ENCODE measurements around the gene SSBP2. TPM values are rescaled to one million over a fixed set of nuclear protein-coding genes. Genes with fewer than 3 reads are reported as not detected.

SSBP2 gene
- total RNA-seq, 1 experiment from 2014 or later = 5.2 TPM

DNA sequence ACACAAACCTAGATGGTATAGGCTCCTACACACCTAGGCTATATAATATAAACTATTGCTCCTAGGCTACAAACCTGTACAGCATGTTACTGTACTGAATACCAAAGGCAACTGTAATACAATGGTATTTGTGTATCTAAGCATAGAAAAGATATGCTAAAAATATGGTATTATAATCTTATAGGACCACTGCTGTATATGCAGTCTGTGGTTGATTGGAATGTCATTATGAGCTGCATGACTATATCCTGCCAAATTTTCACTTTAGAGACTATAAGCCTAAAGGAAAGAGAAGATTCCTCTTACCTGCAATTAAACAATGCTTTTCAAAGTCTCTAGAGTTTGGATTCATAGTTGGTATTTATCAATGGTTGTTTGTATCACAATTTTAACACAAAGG lies 332.3 kb downstream of the SSBP2 start (continued):
- TF ChIP-seq, protein P1, sequence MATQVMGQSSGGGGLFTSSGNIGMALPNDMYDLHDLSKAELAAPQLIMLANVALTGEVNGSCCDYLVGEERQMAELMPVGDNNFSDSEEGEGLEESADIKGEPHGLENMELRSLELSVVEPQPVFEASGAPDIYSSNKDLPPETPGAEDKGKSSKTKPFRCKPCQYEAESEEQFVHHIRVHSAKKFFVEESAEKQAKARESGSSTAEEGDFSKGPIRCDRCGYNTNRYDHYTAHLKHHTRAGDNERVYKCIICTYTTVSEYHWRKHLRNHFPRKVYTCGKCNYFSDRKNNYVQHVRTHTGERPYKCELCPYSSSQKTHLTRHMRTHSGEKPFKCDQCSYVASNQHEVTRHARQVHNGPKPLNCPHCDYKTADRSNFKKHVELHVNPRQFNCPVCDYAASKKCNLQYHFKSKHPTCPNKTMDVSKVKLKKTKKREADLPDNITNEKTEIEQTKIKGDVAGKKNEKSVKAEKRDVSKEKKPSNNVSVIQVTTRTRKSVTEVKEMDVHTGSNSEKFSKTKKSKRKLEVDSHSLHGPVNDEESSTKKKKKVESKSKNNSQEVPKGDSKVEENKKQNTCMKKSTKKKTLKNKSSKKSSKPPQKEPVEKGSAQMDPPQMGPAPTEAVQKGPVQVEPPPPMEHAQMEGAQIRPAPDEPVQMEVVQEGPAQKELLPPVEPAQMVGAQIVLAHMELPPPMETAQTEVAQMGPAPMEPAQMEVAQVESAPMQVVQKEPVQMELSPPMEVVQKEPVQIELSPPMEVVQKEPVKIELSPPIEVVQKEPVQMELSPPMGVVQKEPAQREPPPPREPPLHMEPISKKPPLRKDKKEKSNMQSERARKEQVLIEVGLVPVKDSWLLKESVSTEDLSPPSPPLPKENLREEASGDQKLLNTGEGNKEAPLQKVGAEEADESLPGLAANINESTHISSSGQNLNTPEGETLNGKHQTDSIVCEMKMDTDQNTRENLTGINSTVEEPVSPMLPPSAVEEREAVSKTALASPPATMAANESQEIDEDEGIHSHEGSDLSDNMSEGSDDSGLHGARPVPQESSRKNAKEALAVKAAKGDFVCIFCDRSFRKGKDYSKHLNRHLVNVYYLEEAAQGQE (IDR thresholded peaks at IDR 0.05; ENCODE audit: low read depth) = no peak
- TF ChIP-seq POLR2A (IDR thresholded peaks at IDR 0.05; ENCODE audit: borderline replicate concordance, extremely low read depth, insufficient read depth, insufficient read length) (no peak), ELF1 (IDR thresholded peaks at IDR 0.05; ENCODE audit: borderline replicate concordance, low read depth) (no peak), RAD21 (IDR thresholded peaks at IDR 0.05; ENCODE audit: low read depth) (no peak)

DNA sequence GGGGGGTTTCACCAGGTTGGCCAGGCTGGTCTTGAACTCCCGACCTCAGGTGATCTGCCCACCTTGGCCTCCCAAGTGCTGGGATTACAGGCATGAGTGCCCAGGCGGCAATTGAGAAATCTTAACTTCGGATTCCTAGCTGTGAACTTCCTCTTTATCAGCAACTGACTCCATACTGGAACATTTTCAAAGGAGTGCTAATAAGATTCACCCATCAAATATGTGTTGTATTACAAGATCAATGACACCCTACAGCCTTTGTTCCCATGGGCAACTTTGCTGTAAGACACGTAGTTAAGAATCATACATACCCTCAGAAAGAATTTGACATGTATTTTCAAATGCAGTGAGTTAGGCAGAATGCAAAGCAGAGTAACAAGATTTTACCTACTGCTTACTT lies 333.8 kb downstream of the SSBP2 start:
- ChIA-PET POLR2A (no interaction called here), CTCF (no interaction called here), RAD21 (ENCODE audit: low non-redundant PET in 1 of 2, low total read pairs in 2 of 2, uncharacterized antibody in 2 of 2, unreplicated experiment in 2 of 2) (no interaction called here)
- Histone ChIP-seq H3K27ac (ENCODE audit: low read depth, low read length) (no peak overlapping the region), H2AFZ (ENCODE audit: low read depth, low read length, poor library complexity, severe bottlenecking) (no peak overlapping the region), H3K4me2 (ENCODE audit: low read length) (no peak overlapping the region; the same call in 1 of the 2 replicates), H4K20me1 (ENCODE audit: insufficient read depth) (no peaks in the 10 kb centered on the region), H3K9me2 (ENCODE audit: insufficient read depth) (no peaks in the 10 kb centered on the region), H3K4me3 (replicated peaks in 1 of 2; ENCODE audit: low read depth in 1 of 2, low read length in 2 of 2) (no peak overlapping the region), H3K79me2 (ENCODE audit: insufficient read depth, low read length) (no peaks in the 10 kb centered on the region), H3K9ac (ENCODE audit: low read length) (no peak overlapping the region), H3K27me3 (ENCODE audit: insufficient read depth, low read length) (no peaks in the 10 kb centered on the region), H3K9me3 (ENCODE audit: control insufficient read depth in 1 of 2, insufficient read depth in 1 of 2, low read depth in 1 of 2, low read length in 2 of 2) (no peaks in the 10 kb centered on the region), H3K36me3 (ENCODE audit: control insufficient read depth in 1 of 2, insufficient read depth in 2 of 2, low read length in 2 of 2) (no peaks in the 10 kb centered on the region), H3K4me1 (ENCODE audit: control insufficient read depth in 1 of 2, insufficient read depth in 2 of 2, low read length in 2 of 2) (peaks cover 0 to 34% of the 10 kb centered on the region in 2 experiments; a peak in 2 of 4 replicates)
- ATAC-seq (peak; percentile 32; the same call in 1 of the 2 replicates), DNase-seq (ENCODE audit: low read depth, low spot score) (peak; percentile 48)
- no TSS peak for BruUV-seq (replicated peaks)
- intact Hi-C loops (cut with micrococcal nuclease) = no loop called here
- TF ChIP-seq, protein P2, sequence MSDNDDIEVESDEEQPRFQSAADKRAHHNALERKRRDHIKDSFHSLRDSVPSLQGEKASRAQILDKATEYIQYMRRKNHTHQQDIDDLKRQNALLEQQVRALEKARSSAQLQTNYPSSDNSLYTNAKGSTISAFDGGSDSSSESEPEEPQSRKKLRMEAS (IDR thresholded peaks at IDR 0.05) = no peak
- no peak for TF ChIP-seq ZNF274 (IDR thresholded peaks at IDR 0.05; ENCODE audit: low read depth, low read length)
- no peak for TF ChIP-seq POLR2A (IDR thresholded peaks at IDR 0.05; ENCODE audit: borderline replicate concordance, extremely low read depth, insufficient read depth, insufficient read length)
- TF ChIP-seq YY1 (IDR thresholded peaks at IDR 0.05; ENCODE audit: extremely low read depth, insufficient replicate concordance, low read depth, low read length) = no peak
- TF ChIP-seq JUND (IDR thresholded peaks at IDR 0.05) = peak; percentile 38; the same call in 1 of the 2 replicates
- TF ChIP-seq CBX3 (IDR thresholded peaks at IDR 0.05; ENCODE audit: low read depth) = no peak
- TF ChIP-seq, protein P1 (IDR thresholded peaks at IDR 0.05; ENCODE audit: low read depth) = no peak
- TF ChIP-seq, protein P3, sequence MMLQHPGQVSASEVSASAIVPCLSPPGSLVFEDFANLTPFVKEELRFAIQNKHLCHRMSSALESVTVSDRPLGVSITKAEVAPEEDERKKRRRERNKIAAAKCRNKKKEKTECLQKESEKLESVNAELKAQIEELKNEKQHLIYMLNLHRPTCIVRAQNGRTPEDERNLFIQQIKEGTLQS (IDR thresholded peaks at IDR 0.05) = no peak
- no peak for TF ChIP-seq ELF1 (IDR thresholded peaks at IDR 0.05; ENCODE audit: borderline replicate concordance, low read depth)
- TF ChIP-seq FOSL1 (IDR thresholded peaks at IDR 0.05; ENCODE audit: low read depth) = peak; percentile 41; the same call in 1 of the 2 replicates
- no peak for TF ChIP-seq EGR1 (IDR thresholded peaks at IDR 0.05; ENCODE audit: low read depth)
- TF ChIP-seq SRF (IDR thresholded peaks at IDR 0.05; ENCODE audit: low read depth) = no peak
- no peak for TF ChIP-seq EZH2phosphoT487 (IDR thresholded peaks at IDR 0.05; ENCODE audit: borderline replicate concordance)
- TF ChIP-seq, protein P4, sequence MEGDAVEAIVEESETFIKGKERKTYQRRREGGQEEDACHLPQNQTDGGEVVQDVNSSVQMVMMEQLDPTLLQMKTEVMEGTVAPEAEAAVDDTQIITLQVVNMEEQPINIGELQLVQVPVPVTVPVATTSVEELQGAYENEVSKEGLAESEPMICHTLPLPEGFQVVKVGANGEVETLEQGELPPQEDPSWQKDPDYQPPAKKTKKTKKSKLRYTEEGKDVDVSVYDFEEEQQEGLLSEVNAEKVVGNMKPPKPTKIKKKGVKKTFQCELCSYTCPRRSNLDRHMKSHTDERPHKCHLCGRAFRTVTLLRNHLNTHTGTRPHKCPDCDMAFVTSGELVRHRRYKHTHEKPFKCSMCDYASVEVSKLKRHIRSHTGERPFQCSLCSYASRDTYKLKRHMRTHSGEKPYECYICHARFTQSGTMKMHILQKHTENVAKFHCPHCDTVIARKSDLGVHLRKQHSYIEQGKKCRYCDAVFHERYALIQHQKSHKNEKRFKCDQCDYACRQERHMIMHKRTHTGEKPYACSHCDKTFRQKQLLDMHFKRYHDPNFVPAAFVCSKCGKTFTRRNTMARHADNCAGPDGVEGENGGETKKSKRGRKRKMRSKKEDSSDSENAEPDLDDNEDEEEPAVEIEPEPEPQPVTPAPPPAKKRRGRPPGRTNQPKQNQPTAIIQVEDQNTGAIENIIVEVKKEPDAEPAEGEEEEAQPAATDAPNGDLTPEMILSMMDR (IDR thresholded peaks at IDR 0.05 in 2 of 3, conservative IDR thresholded peaks at IDR 0.05 in 1 of 3; ENCODE audit: borderline replicate concordance in 1 of 3, insufficient read depth in 1 of 3, low read depth in 2 of 3, low read length in 2 of 3) = no peak
- TF ChIP-seq SIN3A (IDR thresholded peaks at IDR 0.05; ENCODE audit: low read depth) = no peak

Data from HCT116 (cell line).